Bronchial epithelial cell (primary cell): Measurements from ENCODE around the gene ALPK3. TPM values are rescaled to one million over a fixed set of nuclear protein-coding genes. Genes with fewer than 3 reads are reported as not detected.
"Not testable (repeated sequence)": the region's sequence is repeated elsewhere in the genome, so short reads cannot be mapped to it uniquely, and the experiment has no call there.

ENCODE experiments used
- DNase-seq: peaks from one replicate; pipeline ENCODE4 v3.0.0-alpha.2; 2010; ENCODE audit warnings: low read depth
- FAIRE-seq: peaks from 2 replicates; lab custom pipeline; 2011; peaks lifted over from hg19 to GRCh38; lab: Jason Lieb, UNC
- H3K27me3 ChIP-seq: 2 replicates; pipeline ENCODE4 v1.5.1; 2011; ENCODE audit warnings: low read length; ENCODE audit not compliant: control insufficient read depth, insufficient read depth
- H3K36me3 ChIP-seq: 2 replicates; pipeline ENCODE4 v1.5.1; 2011; ENCODE audit warnings: low read length; ENCODE audit not compliant: control insufficient read depth, insufficient read depth
- H3K4me3 ChIP-seq: 2 replicates; pipeline ENCODE4 v1.5.1; 2011; ENCODE audit warnings: mild to moderate bottlenecking, low read depth, low read length, control low read depth
- total RNA-seq: library from RNA; depleted of rRNA; stranded (reverse); fragments of >200 nt; gene quantifications from 2 replicates; pipeline ENCODE4 v1.2.1, GENCODE V29; 2014
- TF ChIP-seq, protein P1 (sequence below): IDR thresholded peaks from 2 replicates; pipeline ENCODE4 v1.5.1; 2011; ENCODE audit warnings: mild to moderate bottlenecking, moderate library complexity, low read length, control low read depth, inconsistent platforms; ENCODE audit not compliant: insufficient read depth, severe bottlenecking

ALPK3 gene
- total RNA-seq, 1 donor from 2014 or later: 0.26 TPM

DNA sequence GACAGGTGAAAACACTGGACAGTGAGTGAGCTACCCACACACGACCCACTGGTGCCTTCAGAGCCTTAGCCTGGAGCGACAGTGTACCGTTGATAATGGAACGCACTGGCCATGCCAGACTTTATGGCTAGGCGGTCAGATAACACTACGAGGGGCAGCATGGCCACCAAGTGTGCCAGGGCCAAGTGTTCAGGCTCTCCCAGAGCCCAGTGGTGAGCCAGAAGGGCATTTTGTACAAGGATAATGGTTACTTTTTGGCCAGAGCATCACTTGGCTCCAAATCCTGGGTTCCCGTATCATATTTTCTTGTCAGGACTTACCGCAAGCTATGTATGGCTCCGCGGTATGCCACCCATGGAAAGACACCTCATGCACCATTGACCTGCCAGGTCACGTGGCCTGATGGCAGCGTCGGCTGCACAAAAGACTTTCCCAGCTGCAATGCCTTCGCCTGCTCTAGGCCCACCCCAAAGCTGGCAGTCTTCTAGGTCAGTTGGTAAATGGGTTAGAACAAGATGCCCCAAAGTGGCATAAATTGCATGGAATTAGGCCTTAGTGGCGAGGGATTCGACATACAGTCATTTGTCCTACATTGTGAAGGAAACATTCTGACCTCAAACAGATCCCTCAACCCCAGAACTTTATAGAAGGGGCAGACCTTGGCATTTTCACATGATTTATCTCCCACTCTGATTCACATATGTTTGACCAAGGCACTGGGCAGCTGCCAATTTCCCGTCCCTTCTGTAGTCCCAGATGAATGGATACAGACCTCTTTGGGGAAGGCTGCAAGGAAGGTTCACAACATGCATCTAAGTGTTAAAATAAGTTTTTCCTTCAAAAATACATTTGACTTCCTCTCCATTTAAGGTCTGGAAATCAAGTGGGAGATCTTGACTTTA is 55.1 kb downstream of the ALPK3 start:
- no peaks in the 10 kb centered on the region for H3K27me3 ChIP-seq
- FAIRE-seq (no peak), DNase-seq (no peak)
- no peak overlapping the region for H3K4me3 ChIP-seq
- H3K36me3 ChIP-seq: no peaks in the 10 kb centered on the region
- TF ChIP-seq, protein P1, sequence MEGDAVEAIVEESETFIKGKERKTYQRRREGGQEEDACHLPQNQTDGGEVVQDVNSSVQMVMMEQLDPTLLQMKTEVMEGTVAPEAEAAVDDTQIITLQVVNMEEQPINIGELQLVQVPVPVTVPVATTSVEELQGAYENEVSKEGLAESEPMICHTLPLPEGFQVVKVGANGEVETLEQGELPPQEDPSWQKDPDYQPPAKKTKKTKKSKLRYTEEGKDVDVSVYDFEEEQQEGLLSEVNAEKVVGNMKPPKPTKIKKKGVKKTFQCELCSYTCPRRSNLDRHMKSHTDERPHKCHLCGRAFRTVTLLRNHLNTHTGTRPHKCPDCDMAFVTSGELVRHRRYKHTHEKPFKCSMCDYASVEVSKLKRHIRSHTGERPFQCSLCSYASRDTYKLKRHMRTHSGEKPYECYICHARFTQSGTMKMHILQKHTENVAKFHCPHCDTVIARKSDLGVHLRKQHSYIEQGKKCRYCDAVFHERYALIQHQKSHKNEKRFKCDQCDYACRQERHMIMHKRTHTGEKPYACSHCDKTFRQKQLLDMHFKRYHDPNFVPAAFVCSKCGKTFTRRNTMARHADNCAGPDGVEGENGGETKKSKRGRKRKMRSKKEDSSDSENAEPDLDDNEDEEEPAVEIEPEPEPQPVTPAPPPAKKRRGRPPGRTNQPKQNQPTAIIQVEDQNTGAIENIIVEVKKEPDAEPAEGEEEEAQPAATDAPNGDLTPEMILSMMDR: no peak

DNA sequence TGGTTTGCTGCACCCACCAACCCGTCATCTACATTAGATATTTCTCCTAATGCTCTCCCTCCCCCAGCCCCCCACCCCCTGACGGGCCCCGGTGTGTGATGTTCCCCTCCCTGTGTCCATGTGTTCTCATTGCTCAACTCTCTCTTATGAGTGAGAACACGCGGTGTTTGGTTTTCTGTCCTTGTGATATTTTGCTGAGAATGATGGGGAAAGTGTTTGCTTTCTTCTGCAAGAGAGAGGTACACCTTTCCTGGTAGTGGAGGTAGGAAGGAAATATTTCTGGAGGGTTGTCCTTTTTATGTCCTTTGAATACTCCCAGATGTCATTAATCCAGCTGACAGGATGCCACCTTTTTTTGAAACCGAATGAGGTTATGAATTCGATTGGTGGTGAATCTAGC is 56.8 kb downstream of the ALPK3 start:
- H3K36me3 ChIP-seq: no peaks in the 10 kb centered on the region
- no peak for FAIRE-seq
- no peaks in the 10 kb centered on the region for H3K27me3 ChIP-seq
- DNase-seq: no peak
- no peak overlapping the region for H3K4me3 ChIP-seq
- TF ChIP-seq, protein P1: no peak

DNA sequence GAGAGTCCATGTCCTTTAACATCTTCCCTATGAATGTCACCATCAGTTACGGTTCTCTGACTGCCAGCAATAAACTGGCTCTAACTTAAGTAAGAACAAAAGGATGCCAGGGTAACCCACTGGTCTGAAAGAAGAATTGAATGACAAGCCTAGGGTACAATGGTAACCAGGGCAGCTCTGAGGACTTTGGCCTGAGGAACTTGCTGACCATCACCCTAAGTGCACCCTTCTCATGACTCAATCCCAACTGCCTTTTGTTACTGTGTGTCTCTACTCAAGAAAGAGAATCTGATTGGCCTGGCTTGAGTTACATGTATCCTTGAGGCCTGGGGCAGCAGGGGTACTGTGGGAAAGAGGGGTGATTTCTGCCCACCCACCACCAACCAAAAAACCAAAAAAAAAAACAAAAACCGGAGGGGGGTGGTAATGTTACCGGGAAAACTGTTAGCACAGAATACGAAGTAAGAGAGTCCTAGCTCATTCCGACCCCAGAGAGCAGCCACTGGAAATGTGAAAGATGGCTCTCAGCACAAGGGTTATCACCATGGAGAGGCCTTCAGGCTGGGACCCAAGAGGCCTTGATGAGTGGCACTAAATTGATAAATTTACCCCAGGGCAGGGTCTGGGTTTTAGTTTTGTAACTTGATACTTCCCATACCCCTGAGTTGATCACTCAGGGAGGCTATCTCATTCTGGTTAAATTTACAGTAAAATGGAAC is 58.0 kb downstream of the ALPK3 start:
- DNase-seq (no peak), FAIRE-seq (no peak)
- no peaks in the 10 kb centered on the region for H3K27me3 ChIP-seq
- H3K36me3 ChIP-seq: no peaks in the 10 kb centered on the region
- H3K4me3 ChIP-seq: no peak overlapping the region
- TF ChIP-seq, protein P1: no peak

DNA sequence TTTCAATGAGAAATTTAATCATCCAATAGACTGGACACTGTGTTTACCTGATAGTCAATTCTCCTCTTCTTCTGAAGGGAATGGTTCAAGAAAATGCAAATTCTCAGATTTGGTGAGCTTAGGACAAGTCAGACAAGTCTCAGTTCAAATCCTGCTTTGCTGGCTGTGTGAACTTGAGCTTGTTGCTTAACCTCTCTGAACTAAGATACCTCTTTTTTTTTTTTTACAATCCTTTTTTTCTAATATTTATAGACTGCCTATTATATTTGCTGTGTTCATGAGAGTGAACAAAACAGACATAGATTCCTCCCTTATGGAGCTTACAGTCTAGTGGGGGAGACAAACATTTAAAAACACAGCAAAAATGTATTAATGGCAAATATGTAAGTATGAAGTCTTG is 59.1 kb downstream of the ALPK3 start:
- no peak for DNase-seq
- TF ChIP-seq, protein P1: no peak
- no peak for FAIRE-seq
- Histone ChIP-seq H3K36me3 (no peaks in the 10 kb centered on the region), H3K4me3 (no peak overlapping the region), H3K27me3 (no peaks in the 10 kb centered on the region)

DNA sequence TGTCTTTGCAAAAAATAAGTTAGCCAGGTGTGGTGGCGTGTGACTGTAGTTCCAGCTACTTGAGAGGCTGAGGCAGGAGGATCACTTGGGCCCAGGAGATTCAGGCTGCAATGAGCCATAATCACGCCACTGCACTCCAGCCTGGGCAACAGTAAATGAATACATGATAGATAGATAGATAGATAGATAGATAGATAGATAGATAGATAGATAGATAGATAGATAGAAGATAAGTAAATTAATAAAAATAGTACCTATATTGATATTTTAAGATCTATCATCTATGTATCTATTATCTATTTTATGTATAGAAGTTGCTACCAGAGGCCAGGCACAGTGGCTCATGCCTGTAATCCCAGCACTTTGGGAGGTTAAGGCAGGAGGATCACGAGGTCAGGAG is 60.5 kb downstream of the ALPK3 start:
- not testable (repeated sequence) for FAIRE-seq, H3K4me3 ChIP-seq, H3K36me3 ChIP-seq, DNase-seq, H3K27me3 ChIP-seq

DNA sequence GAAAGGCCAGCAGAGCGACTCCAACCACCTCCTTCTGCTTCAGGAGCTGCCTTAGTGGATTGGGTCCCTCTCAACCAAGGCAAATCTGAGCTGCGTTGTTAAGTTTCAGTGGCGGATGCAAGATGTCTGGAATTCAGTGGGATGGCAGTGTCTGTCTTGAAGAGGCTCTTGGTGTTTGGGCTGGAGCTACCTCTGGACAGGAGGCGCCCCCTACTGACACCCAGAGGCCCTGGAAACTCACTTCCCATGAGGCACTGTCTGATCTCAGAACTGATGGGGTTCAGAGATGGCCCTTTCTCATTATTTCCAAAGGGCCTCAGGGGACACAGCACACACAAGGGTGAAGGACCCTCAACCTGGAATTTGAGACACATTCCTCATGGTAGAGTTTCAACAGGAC is 61.3 kb downstream of the ALPK3 start:
- Histone ChIP-seq H3K36me3 (no peaks in the 10 kb centered on the region), H3K4me3 (no peak overlapping the region), H3K27me3 (no peaks in the 10 kb centered on the region)
- DNase-seq (peak; percentile 56), FAIRE-seq (no peak)
- TF ChIP-seq, protein P1: peak; percentile 87
